Measurements from ENCODE around the gene FTHL17.

Gene FTHL17

GRCh38 chrX:31099536-31100090 lies 27.8 kb upstream of the FTHL17 start:
- Histone ChIP-seq H2BK15ac (replicated peaks; ENCODE audit: low read depth) (no peak overlapping the region), H3K79me2 (ENCODE audit: control insufficient read depth, insufficient read depth, low read length) (no peaks in the 10 kb centered on the region), H3K56ac (ENCODE audit: low read length) (no peak overlapping the region), H3K4me1 (ENCODE audit: control insufficient read depth, low read depth, low read length) (peaks cover 2% of the 10 kb centered on the region), H3K4me3 (ENCODE audit: low read length) (no peak overlapping the region), H3K36me3 (ENCODE audit: control insufficient read depth, insufficient read depth, low read length) (no peaks in the 10 kb centered on the region), H2BK120ac (ENCODE audit: low read depth, low read length) (no peak overlapping the region), H4K8ac (ENCODE audit: low read depth, low read length) (no peak overlapping the region), H4K5ac (ENCODE audit: low read length) (no peak overlapping the region), H3K4ac (ENCODE audit: low read depth, low read length) (no peak overlapping the region), H3K27ac (ENCODE audit: low read depth, low read length) (no peak overlapping the region), H3K9ac (ENCODE audit: low read length) (no peak overlapping the region), H2BK5ac (ENCODE audit: low read length) (no peak overlapping the region), H3K79me1 (ENCODE audit: low read length) (no peaks in the 10 kb centered on the region), H3K4me2 (ENCODE audit: low read length) (no peak overlapping the region), H3K27me3 (ENCODE audit: insufficient read depth, low read length, poor library complexity) (no peaks in the 10 kb centered on the region), H2AK5ac (ENCODE audit: low read length) (no peak overlapping the region), H3K18ac (ENCODE audit: low read length) (no peak overlapping the region), H3K23ac (ENCODE audit: low read length) (no peak overlapping the region)
- no CpG with 5 or more reads among the region's 2 CpGs for WGBS (ENCODE audit: extremely low coverage, insufficient coverage, low lambda C conversion rate)
- peak; percentile 2 for DNase-seq

- H4K5ac ChIP-seq (ENCODE audit: low read length), result no peak overlapping the region
- H3K4me3 ChIP-seq (ENCODE audit: low read length), result no peak overlapping the region
- H3K23ac ChIP-seq (ENCODE audit: low read length), result no peak overlapping the region
- no peak overlapping the region for H2BK15ac ChIP-seq (replicated peaks; ENCODE audit: low read depth)
- no peak overlapping the region for H2BK5ac ChIP-seq (ENCODE audit: low read length)
- no peaks in the 10 kb centered on the region for H3K36me3 ChIP-seq (ENCODE audit: control insufficient read depth, insufficient read depth, low read length)
- no peak overlapping the region for H3K9ac ChIP-seq (ENCODE audit: low read length)
- no peak overlapping the region for H3K4ac ChIP-seq (ENCODE audit: low read depth, low read length)
- no peak overlapping the region for H3K4me2 ChIP-seq (ENCODE audit: low read length)
- H3K27me3 ChIP-seq (ENCODE audit: insufficient read depth, low read length, poor library complexity), result no peaks in the 10 kb centered on the region
- DNase-seq, result no peak
- no peaks in the 10 kb centered on the region for H3K79me2 ChIP-seq (ENCODE audit: control insufficient read depth, insufficient read depth, low read length)
- H2AK5ac ChIP-seq (ENCODE audit: low read length), result no peak overlapping the region
- H3K18ac ChIP-seq (ENCODE audit: low read length), result no peak overlapping the region
- no peaks in the 10 kb centered on the region for H3K79me1 ChIP-seq (ENCODE audit: low read length)
- H4K8ac ChIP-seq (ENCODE audit: low read depth, low read length), result no peak overlapping the region
- no peak overlapping the region for H3K27ac ChIP-seq (ENCODE audit: low read depth, low read length)
- no peak overlapping the region for H2BK120ac ChIP-seq (ENCODE audit: low read depth, low read length)
- no peak overlapping the region for H3K56ac ChIP-seq (ENCODE audit: low read length)
- no CpG with 5 or more reads among the region's 3 CpGs for WGBS (ENCODE audit: extremely low coverage, insufficient coverage, low lambda C conversion rate)
- H3K4me1 ChIP-seq (ENCODE audit: control insufficient read depth, low read depth, low read length), result peaks cover 2% of the 10 kb centered on the region
Observed at GRCh38 chrX:31098079-31098478, 26.2 kb upstream of the FTHL17 start.

- no peak overlapping the region for H2BK15ac ChIP-seq (replicated peaks; ENCODE audit: low read depth)
- H3K4me1 ChIP-seq (ENCODE audit: control insufficient read depth, low read depth, low read length), result no peaks in the 10 kb centered on the region
- H3K4me2 ChIP-seq (ENCODE audit: low read length), result no peak overlapping the region
- H2AK5ac ChIP-seq (ENCODE audit: low read length), result no peak overlapping the region
- H3K27me3 ChIP-seq (ENCODE audit: insufficient read depth, low read length, poor library complexity), result no peaks in the 10 kb centered on the region
- no peak overlapping the region for H3K4me3 ChIP-seq (ENCODE audit: low read length)
- WGBS (ENCODE audit: extremely low coverage, insufficient coverage, low lambda C conversion rate), result no CpG with 5 or more reads among the region's 4 CpGs
- H3K18ac ChIP-seq (ENCODE audit: low read length), result no peak overlapping the region
- H4K5ac ChIP-seq (ENCODE audit: low read length), result no peak overlapping the region
- no peak overlapping the region for H3K4ac ChIP-seq (ENCODE audit: low read depth, low read length)
- H3K79me2 ChIP-seq (ENCODE audit: control insufficient read depth, insufficient read depth, low read length), result no peaks in the 10 kb centered on the region
- no peak for DNase-seq
- H3K36me3 ChIP-seq (ENCODE audit: control insufficient read depth, insufficient read depth, low read length), result no peaks in the 10 kb centered on the region
- no peaks in the 10 kb centered on the region for H3K79me1 ChIP-seq (ENCODE audit: low read length)
- no peak overlapping the region for H3K27ac ChIP-seq (ENCODE audit: low read depth, low read length)
- no peak overlapping the region for H3K23ac ChIP-seq (ENCODE audit: low read length)
- H3K56ac ChIP-seq (ENCODE audit: low read length), result no peak overlapping the region
- H2BK120ac ChIP-seq (ENCODE audit: low read depth, low read length), result no peak overlapping the region
- no peak overlapping the region for H3K9ac ChIP-seq (ENCODE audit: low read length)
- H4K8ac ChIP-seq (ENCODE audit: low read depth, low read length), result no peak overlapping the region
- no peak overlapping the region for H2BK5ac ChIP-seq (ENCODE audit: low read length)
Observed at GRCh38 chrX:31093639-31093975, 21.8 kb upstream of the FTHL17 start.

GRCh38 chrX:31092970-31093638 lies 21.3 kb upstream of the FTHL17 start:
- Histone ChIP-seq H3K9ac (ENCODE audit: low read length) (no peak overlapping the region), H3K4ac (ENCODE audit: low read depth, low read length) (no peak overlapping the region), H3K4me1 (ENCODE audit: control insufficient read depth, low read depth, low read length) (no peaks in the 10 kb centered on the region), H3K27me3 (ENCODE audit: insufficient read depth, low read length, poor library complexity) (no peaks in the 10 kb centered on the region), H3K56ac (ENCODE audit: low read length) (no peak overlapping the region), H3K4me3 (ENCODE audit: low read length) (no peak overlapping the region), H4K8ac (ENCODE audit: low read depth, low read length) (no peak overlapping the region), H3K36me3 (ENCODE audit: control insufficient read depth, insufficient read depth, low read length) (no peaks in the 10 kb centered on the region), H4K5ac (ENCODE audit: low read length) (no peak overlapping the region), H3K79me1 (ENCODE audit: low read length) (no peaks in the 10 kb centered on the region), H2AK5ac (ENCODE audit: low read length) (no peak overlapping the region), H3K23ac (ENCODE audit: low read length) (no peak overlapping the region), H3K27ac (ENCODE audit: low read depth, low read length) (no peak overlapping the region), H2BK5ac (ENCODE audit: low read length) (no peak overlapping the region), H2BK15ac (replicated peaks; ENCODE audit: low read depth) (no peak overlapping the region), H3K4me2 (ENCODE audit: low read length) (no peak overlapping the region), H2BK120ac (ENCODE audit: low read depth, low read length) (no peak overlapping the region), H3K18ac (ENCODE audit: low read length) (no peak overlapping the region), H3K79me2 (ENCODE audit: control insufficient read depth, insufficient read depth, low read length) (no peaks in the 10 kb centered on the region)
- no peak for DNase-seq
- no CpG with 5 or more reads among the region's 3 CpGs for WGBS (ENCODE audit: extremely low coverage, insufficient coverage, low lambda C conversion rate)

- Histone ChIP-seq H3K27ac (ENCODE audit: low read depth, low read length) (no peak overlapping the region), H3K27me3 (ENCODE audit: insufficient read depth, low read length, poor library complexity) (no peaks in the 10 kb centered on the region), H3K18ac (ENCODE audit: low read length) (no peak overlapping the region), H2BK15ac (replicated peaks; ENCODE audit: low read depth) (no peak overlapping the region), H2BK5ac (ENCODE audit: low read length) (no peak overlapping the region), H3K36me3 (ENCODE audit: control insufficient read depth, insufficient read depth, low read length) (no peaks in the 10 kb centered on the region), H4K5ac (ENCODE audit: low read length) (no peak overlapping the region), H4K8ac (ENCODE audit: low read depth, low read length) (no peak overlapping the region), H3K79me1 (ENCODE audit: low read length) (no peaks in the 10 kb centered on the region), H3K79me2 (ENCODE audit: control insufficient read depth, insufficient read depth, low read length) (no peaks in the 10 kb centered on the region), H3K4ac (ENCODE audit: low read depth, low read length) (no peak overlapping the region), H3K4me2 (ENCODE audit: low read length) (no peak overlapping the region), H3K56ac (ENCODE audit: low read length) (no peak overlapping the region), H3K9ac (ENCODE audit: low read length) (no peak overlapping the region), H3K4me1 (ENCODE audit: control insufficient read depth, low read depth, low read length) (no peaks in the 10 kb centered on the region), H3K4me3 (ENCODE audit: low read length) (no peak overlapping the region), H2BK120ac (ENCODE audit: low read depth, low read length) (no peak overlapping the region), H3K23ac (ENCODE audit: low read length) (no peak overlapping the region), H2AK5ac (ENCODE audit: low read length) (no peak overlapping the region)
- DNase-seq, result no peak
- WGBS (ENCODE audit: extremely low coverage, insufficient coverage, low lambda C conversion rate), result no CpG with 5 or more reads among the region's 3 CpGs
Observed at GRCh38 chrX:31092476-31092875, 20.6 kb upstream of the FTHL17 start.

GRCh38 chrX:31091819-31092218 lies 20.0 kb upstream of the FTHL17 start:
- no peak overlapping the region for H3K4ac ChIP-seq (ENCODE audit: low read depth, low read length)
- H2BK5ac ChIP-seq (ENCODE audit: low read length), result no peak overlapping the region
- no peak overlapping the region for H3K27ac ChIP-seq (ENCODE audit: low read depth, low read length)
- H4K5ac ChIP-seq (ENCODE audit: low read length), result no peak overlapping the region
- H3K36me3 ChIP-seq (ENCODE audit: control insufficient read depth, insufficient read depth, low read length), result no peaks in the 10 kb centered on the region
- no peak overlapping the region for H4K8ac ChIP-seq (ENCODE audit: low read depth, low read length)
- H3K56ac ChIP-seq (ENCODE audit: low read length), result no peak overlapping the region
- no peak overlapping the region for H2BK120ac ChIP-seq (ENCODE audit: low read depth, low read length)
- no peak overlapping the region for H3K18ac ChIP-seq (ENCODE audit: low read length)
- no peaks in the 10 kb centered on the region for H3K79me2 ChIP-seq (ENCODE audit: control insufficient read depth, insufficient read depth, low read length)
- no peaks in the 10 kb centered on the region for H3K27me3 ChIP-seq (ENCODE audit: insufficient read depth, low read length, poor library complexity)
- no peak overlapping the region for H3K4me3 ChIP-seq (ENCODE audit: low read length)
- H3K23ac ChIP-seq (ENCODE audit: low read length), result no peak overlapping the region
- no peak overlapping the region for H2BK15ac ChIP-seq (replicated peaks; ENCODE audit: low read depth)
- DNase-seq, result peak; percentile 11
- H2AK5ac ChIP-seq (ENCODE audit: low read length), result no peak overlapping the region
- H3K4me1 ChIP-seq (ENCODE audit: control insufficient read depth, low read depth, low read length), result no peaks in the 10 kb centered on the region
- H3K4me2 ChIP-seq (ENCODE audit: low read length), result no peak overlapping the region
- no CpG with 5 or more reads among the region's 1 CpG for WGBS (ENCODE audit: extremely low coverage, insufficient coverage, low lambda C conversion rate)
- H3K79me1 ChIP-seq (ENCODE audit: low read length), result no peaks in the 10 kb centered on the region
- H3K9ac ChIP-seq (ENCODE audit: low read length), result no peak overlapping the region
